Loucy (cell line): ENCODE results near the gene TET3.

Experiments used
- H2AFZ ChIP-seq: fragments of 200-600 bp; sonication (generic); 2 replicates; pipeline ENCODE4 v1.6.0; 2016; ENCODE audit warnings: antibody characterized with exemption, mild to moderate bottlenecking, low read length, moderate library complexity
- H3F3A ChIP-seq: fragments of 200-600 bp; 2 replicates; pipeline ENCODE4 v1.6.0; 2016; ENCODE audit warnings: antibody characterized with exemption, low read depth, mild to moderate bottlenecking
- H3K27me3 ChIP-seq: fragments of 200-600 bp; sonication (generic); 2 replicates; pipeline ENCODE4 v1.6.1; 2014; ENCODE audit warnings: low read length, mild to moderate bottlenecking; ENCODE audit not compliant: insufficient read depth, poor library complexity, severe bottlenecking
- H3K36me3 ChIP-seq: fragments of 200-600 bp; sonication (generic); 2 replicates; pipeline ENCODE4 v1.6.1; 2016; ENCODE audit warnings: low read length; ENCODE audit not compliant: insufficient read depth
- H3K4me1 ChIP-seq: fragments of 200-600 bp; sonication (generic); 2 replicates; pipeline ENCODE4 v1.5.1; 2014; ENCODE audit warnings: low read length, mild to moderate bottlenecking; ENCODE audit not compliant: insufficient read depth, poor library complexity, severe bottlenecking
- H3K4me2 ChIP-seq: fragments of 200-600 bp; sonication (generic); 2 replicates; pipeline ENCODE4 v1.6.0; 2014; ENCODE audit warnings: antibody characterized with exemption, low read length, low read depth, mild to moderate bottlenecking; ENCODE audit not compliant: poor library complexity, severe bottlenecking
- H3K4me3 ChIP-seq: fragments of 200-600 bp; sonication (generic); 2 replicates; pipeline ENCODE4 v1.5.1; 2014; ENCODE audit warnings: low read length, mild to moderate bottlenecking, mixed read lengths; ENCODE audit not compliant: poor library complexity, severe bottlenecking
- H3K79me2 ChIP-seq: fragments of 200-600 bp; sonication (generic); 2 replicates; pipeline ENCODE4 v1.6.1; 2014; ENCODE audit warnings: low read length; ENCODE audit not compliant: insufficient read depth
- H3K9ac ChIP-seq: fragments of 200-600 bp; sonication (generic); 2 replicates; pipeline ENCODE4 v1.6.0; 2014; ENCODE audit warnings: mild to moderate bottlenecking, low read depth, low read length, moderate library complexity; ENCODE audit not compliant: poor library complexity, severe bottlenecking
- H3K9me2 ChIP-seq: fragments of 200-600 bp; sonication (generic); replicated peaks from 2 replicates; pipeline ENCODE4 v1.6.1; 2016; ENCODE audit warnings: low read depth, low read length, mixed read lengths
- H3K9me3 ChIP-seq: fragments of 200-600 bp; sonication (generic); 2 replicates; pipeline ENCODE4 v1.6.1; 2014; ENCODE audit warnings: mild to moderate bottlenecking, antibody characterized with exemption, low read length, low read depth; ENCODE audit not compliant: insufficient read depth
- H4K20me1 ChIP-seq: fragments of 200-600 bp; sonication (generic); 2 replicates; pipeline ENCODE4 v1.6.0; 2014; ENCODE audit warnings: antibody characterized with exemption, low read length, mild to moderate bottlenecking; ENCODE audit not compliant: insufficient read depth, poor library complexity, severe bottlenecking
- CTCF ChIP-seq: fragments of 200-600 bp; sonication (generic); conservative IDR thresholded peaks from 2 replicates; pipeline ENCODE4 v1.5.1; 2014; ENCODE audit warnings: mild to moderate bottlenecking, antibody characterized with exemption, low read length
- EZH2phosphoT487 ChIP-seq: fragments of 200-600 bp; IDR thresholded peaks from 2 replicates; pipeline ENCODE4 v1.6.1; 2018; ENCODE audit warnings: antibody characterized with exemption, mild to moderate bottlenecking, moderate library complexity, borderline replicate concordance

The TET3 gene

GRCh38 chr2:74029714-74030397 lies 45.1 kb downstream of the TET3 start:
- Histone ChIP-seq H3K9ac (peak overlapping the region; percentile 87), H3K4me2 (peak overlapping the region; percentile 95), H3K9me3 (no peaks in the 10 kb centered on the region), H3K36me3 (0 out of 2 replicates have a peak, but pooled peaks cover 7% of the 10 kb centered on the region), H2AFZ (no peak overlapping the region), H3F3A (peaks cover 11% of the 10 kb centered on the region), H3K79me2 (peaks cover 91% of the 10 kb centered on the region), H4K20me1 (peaks cover 28% of the 10 kb centered on the region), H3K27me3 (no peaks in the 10 kb centered on the region), H3K4me3 (peak overlapping the region; percentile 37), H3K9me2 (no peaks in the 10 kb centered on the region), H3K4me1 (peaks cover 83% of the 10 kb centered on the region)
- TF ChIP-seq EZH2phosphoT487 (no peak), CTCF (no peak)

- H3K4me3 ChIP-seq, result peak overlapping the region; percentile 75
- peak overlapping the region; percentile 87 for H3K9ac ChIP-seq
These were observed 46.5 kb downstream of the TET3 start for GRCh38 chr2:74031221-74031620.

GRCh38 chr2:74031959-74032287 lies 47.2 kb downstream of the TET3 start:
- Histone ChIP-seq H3K4me2 (peak overlapping the region; percentile 95), H3K9me2 (no peaks in the 10 kb centered on the region), H3K9ac (peak overlapping the region; percentile 87), H3K4me3 (peak overlapping the region; percentile 75), H3K36me3 (0 out of 2 replicates have a peak, but pooled peaks cover 7% of the 10 kb centered on the region), H3K79me2 (peaks cover 92% of the 10 kb centered on the region), H3K9me3 (no peaks in the 10 kb centered on the region), H2AFZ (no peak overlapping the region), H4K20me1 (peaks cover 20% of the 10 kb centered on the region), H3F3A (peaks cover 16% of the 10 kb centered on the region), H3K27me3 (no peaks in the 10 kb centered on the region), H3K4me1 (peaks cover 81% of the 10 kb centered on the region)
- TF ChIP-seq CTCF, result no peak
- TF ChIP-seq EZH2phosphoT487, result no peak

More at GRCh38 chr2:74031221-74031620, 46.5 kb downstream of the TET3 start:
- Histone ChIP-seq H2AFZ (no peak overlapping the region), H4K20me1 (peaks cover 20% of the 10 kb centered on the region), H3K9me3 (no peaks in the 10 kb centered on the region), H3K79me2 (peaks cover 92% of the 10 kb centered on the region), H3K4me2 (peak overlapping the region; percentile 95), H3K27me3 (no peaks in the 10 kb centered on the region), H3F3A (peaks cover 16% of the 10 kb centered on the region), H3K9me2 (no peaks in the 10 kb centered on the region), H3K4me1 (peaks cover 80% of the 10 kb centered on the region), H3K36me3 (0 out of 2 replicates have a peak, but pooled peaks cover 7% of the 10 kb centered on the region)
- TF ChIP-seq EZH2phosphoT487 (no peak), CTCF (no peak)
